Measurements from ENCODE around the gene PLXNA2. TPM values are rescaled to one million over a fixed set of nuclear protein-coding genes. Genes with fewer than 3 reads are reported as not detected.

The PLXNA2 gene
- total and polyA plus RNA-seq, 2 of the 4 experiments (the other 2 are of a cell fraction): 0.72 to 1.1 TPM

DNA sequence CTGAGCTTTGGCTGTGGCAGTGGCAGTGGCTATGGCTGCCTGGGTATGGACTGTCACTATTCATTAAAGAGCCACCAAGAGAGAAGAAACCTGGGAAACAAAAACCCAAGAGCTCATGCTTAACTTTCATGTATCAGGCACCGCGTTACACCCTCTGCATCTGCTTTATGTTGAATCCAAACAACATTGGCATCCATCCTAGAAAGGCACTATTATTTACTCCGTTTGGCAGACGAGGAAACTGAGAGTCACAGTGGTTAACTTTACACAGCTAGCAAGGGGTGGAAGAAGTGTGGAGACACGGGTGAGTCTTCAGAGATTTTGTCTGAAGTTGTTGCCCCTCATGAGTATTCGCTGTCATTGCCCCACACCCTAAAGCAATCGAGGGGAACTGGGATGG lies 63.8 kb downstream of the PLXNA2 start:
- no peak for ATAC-seq (ENCODE audit: low read depth)
- H3K9me3 ChIP-seq (ENCODE audit: control insufficient read depth, insufficient read depth, low read length): no peaks in the 10 kb centered on the region

More for the DNA sequence above, 63.8 kb downstream of the PLXNA2 start:
- H3K4me3 ChIP-seq (ENCODE audit: insufficient read depth, low read depth, low read length): no peak overlapping the region
- WGBS, 2 experiments (ENCODE audit: extremely low coverage in 2 of 2, insufficient read length in 1 of 2): no CpG with 5 or more reads among the region's 7 CpGs
- BruUV-seq (replicated peaks): no TSS peak
- no peak overlapping the region for H3K56ac ChIP-seq (ENCODE audit: extremely low read depth, insufficient read depth, low read length)
- H2AK5ac ChIP-seq (ENCODE audit: low read depth, low read length): peak overlapping the region; percentile 24; the same call in 1 of the 2 replicates
- no peak overlapping the region for H3K23ac ChIP-seq (ENCODE audit: low read depth, low read length)
- 0 out of 2 replicates have a peak overlapping the region, but pooled peaks have one; percentile 15 for H3K4ac ChIP-seq (ENCODE audit: low read depth, low read length)
- no peak overlapping the region for H4K91ac ChIP-seq (ENCODE audit: insufficient read depth, low read depth, low read length)
- no peak overlapping the region for H2BK5ac ChIP-seq (ENCODE audit: low read depth, low read length, poor library complexity, severe bottlenecking)
- TF ChIP-seq, protein P1, sequence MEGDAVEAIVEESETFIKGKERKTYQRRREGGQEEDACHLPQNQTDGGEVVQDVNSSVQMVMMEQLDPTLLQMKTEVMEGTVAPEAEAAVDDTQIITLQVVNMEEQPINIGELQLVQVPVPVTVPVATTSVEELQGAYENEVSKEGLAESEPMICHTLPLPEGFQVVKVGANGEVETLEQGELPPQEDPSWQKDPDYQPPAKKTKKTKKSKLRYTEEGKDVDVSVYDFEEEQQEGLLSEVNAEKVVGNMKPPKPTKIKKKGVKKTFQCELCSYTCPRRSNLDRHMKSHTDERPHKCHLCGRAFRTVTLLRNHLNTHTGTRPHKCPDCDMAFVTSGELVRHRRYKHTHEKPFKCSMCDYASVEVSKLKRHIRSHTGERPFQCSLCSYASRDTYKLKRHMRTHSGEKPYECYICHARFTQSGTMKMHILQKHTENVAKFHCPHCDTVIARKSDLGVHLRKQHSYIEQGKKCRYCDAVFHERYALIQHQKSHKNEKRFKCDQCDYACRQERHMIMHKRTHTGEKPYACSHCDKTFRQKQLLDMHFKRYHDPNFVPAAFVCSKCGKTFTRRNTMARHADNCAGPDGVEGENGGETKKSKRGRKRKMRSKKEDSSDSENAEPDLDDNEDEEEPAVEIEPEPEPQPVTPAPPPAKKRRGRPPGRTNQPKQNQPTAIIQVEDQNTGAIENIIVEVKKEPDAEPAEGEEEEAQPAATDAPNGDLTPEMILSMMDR (conservative IDR thresholded peaks at IDR 0.05; ENCODE audit: low read depth, low read length): no peak
- no peak for TF ChIP-seq MAFK (IDR thresholded peaks at IDR 0.05; ENCODE audit: low read depth, low read length)
- no peak for TF ChIP-seq CHD1 (IDR thresholded peaks at IDR 0.05; ENCODE audit: low read depth, low read length)
- no peak for TF ChIP-seq CEBPB (IDR thresholded peaks at IDR 0.05; ENCODE audit: low read depth, low read length)
- TF ChIP-seq POLR2A (IDR thresholded peaks at IDR 0.05; ENCODE audit: low read depth, low read length): no peak
- no peak for TF ChIP-seq BHLHE40 (IDR thresholded peaks at IDR 0.05; ENCODE audit: low read depth, low read length)
- dilution Hi-C loops (cut with HindIII; ENCODE audit: low sequenced_read_pairs, unreplicated experiment) (no loop called here), in situ Hi-C loops (cut with MboI; ENCODE audit: low sequenced_read_pairs) (no loop called here), intact Hi-C loops (cut with micrococcal nuclease) (no loop called here)
- H3K4me1 ChIP-seq (ENCODE audit: control insufficient read depth, insufficient read depth, low read length): peaks cover 7% of the 10 kb centered on the region
- ChIA-PET POLR2A (ENCODE audit: unreplicated experiment) (no interaction called here), CTCF (no interaction called here)
- H2BK15ac ChIP-seq (ENCODE audit: low read depth, low read length): no peak overlapping the region
- no peak overlapping the region for H3K14ac ChIP-seq (replicated peaks; ENCODE audit: low read depth, low read length)
- H3K79me1 ChIP-seq (ENCODE audit: low read depth in 1 of 2, low read length in 2 of 2): 0 out of 4 replicates have a peak, but pooled peaks cover 0 to 3% of the 10 kb centered on the region in 2 experiments
- H2AK9ac ChIP-seq (replicated peaks; ENCODE audit: low read depth, low read length, poor library complexity): no peak overlapping the region
- H3K18ac ChIP-seq (ENCODE audit: low read depth, low read length): no peak overlapping the region
- H4K8ac ChIP-seq (ENCODE audit: low read depth in 2 of 2, low read length in 2 of 2): no peak overlapping the region
- H3K9ac ChIP-seq (ENCODE audit: low read depth, low read length): no peak overlapping the region
- H3K9me1 ChIP-seq (ENCODE audit: insufficient read depth, low read length): peaks cover 9% of the 10 kb centered on the region
- no peak for DNase-seq
- no peaks in the 10 kb centered on the region for H3K27me3 ChIP-seq (ENCODE audit: control insufficient read depth, insufficient read depth, low read length)
- H2BK120ac ChIP-seq (ENCODE audit: low read depth, low read length): no peak overlapping the region
- H2BK20ac ChIP-seq (ENCODE audit: low read depth, low read length): no peak overlapping the region
- H3K27ac ChIP-seq (ENCODE audit: insufficient read depth, low read length): no peak overlapping the region
- H3K4me2 ChIP-seq (ENCODE audit: low read depth, low read length): no peak overlapping the region
- no peaks in the 10 kb centered on the region for H4K20me1 ChIP-seq (ENCODE audit: insufficient read depth, low read length)
- no peak overlapping the region for H4K5ac ChIP-seq (ENCODE audit: low read depth, low read length)
- H2AFZ ChIP-seq (replicated peaks; ENCODE audit: low read length, poor library complexity): no peak overlapping the region
- H3K36me3 ChIP-seq (ENCODE audit: control insufficient read depth, insufficient read depth, low read length): no peaks in the 10 kb centered on the region
